ENCODE data around the gene NEDD8. TPM values are rescaled to one million over a fixed set of nuclear protein-coding genes. Genes with fewer than 3 reads are reported as not detected.
"Not testable (repeated sequence)": the region's sequence is repeated elsewhere in the genome, so short reads cannot be mapped to it uniquely, and the experiment has no call there.

Gene NEDD8
- total and polyA plus RNA-seq, 8 donors: 85.4 to 244 (median 166) TPM; not detected in 1

- H3K27ac ChIP-seq: no peak overlapping the region
- DNase-seq: no peak
- H3K27me3 ChIP-seq: no peaks in the 10 kb centered on the region
- no peaks in the 10 kb centered on the region for H3K9me3 ChIP-seq
- peaks cover 4 to 21% (median 19%) of the 10 kb centered on the region in 4 donors for H3K4me1 ChIP-seq
- no peak for TF ChIP-seq POLR2AphosphoS5 (IDR thresholded peaks at IDR 0.05)
- intact Hi-C loops (cut with DNase I; ENCODE audit: low total_unique reads): no loop called here
- H3K36me3 ChIP-seq: peaks cover 0 to 18% (median 13%) of the 10 kb centered on the region in 4 donors
- 86 to 94% (median 90%) methylated on average over 4 of the region's 4 CpGs for WGBS, 5 donors
- H3K4me3 ChIP-seq: no peak overlapping the region
Measured at GRCh38 chr14:24219080-24219479, 13.1 kb downstream of the NEDD8 start.

- 85 to 100% (median 91%) methylated on average over 1 of the region's 1 CpG for WGBS, 5 donors
- H3K27ac ChIP-seq; H3K27me3 ChIP-seq; H3K9me3 ChIP-seq; DNase-seq; H3K4me3 ChIP-seq; intact Hi-C loops (cut with DNase I; ENCODE audit: low total_unique reads): not testable (repeated sequence)
- Histone ChIP-seq H3K4me1 (peaks cover 9 to 38% (median 35%) of the 10 kb centered on the region in 4 donors), H3K36me3 (peaks cover 0 to 18% (median 13%) of the 10 kb centered on the region in 4 donors)
Measured at GRCh38 chr14:24216876-24217275, 15.3 kb downstream of the NEDD8 start.

- WGBS, 5 donors: 82 to 95% (median 85%) methylated on average over 2 of the region's 2 CpGs
- Histone ChIP-seq H3K27ac (peak overlapping the region; percentile 92 to 98 (median 94)), H3K4me1 (peaks cover 9 to 43% (median 38%) of the 10 kb centered on the region in 4 donors), H3K36me3 (peaks cover 2 to 21% (median 15%) of the 10 kb centered on the region in 4 donors), H3K27me3 (no peaks in the 10 kb centered on the region), H3K9me3 (no peaks in the 10 kb centered on the region), H3K4me3 (peak overlapping the region in 3 of 4 donors; percentile 64 to 85 (median 70))
- DNase-seq: no peak
- intact Hi-C loops (cut with DNase I; ENCODE audit: low total_unique reads): no loop called here
- no peak for TF ChIP-seq POLR2A (IDR thresholded peaks at IDR 0.05)
Measured at GRCh38 chr14:24216345-24216699, 15.8 kb downstream of the NEDD8 start.

- H3K36me3 ChIP-seq: peaks cover 7 to 27% (median 21%) of the 10 kb centered on the region in 4 donors
- peak; percentile 86 to 96 for DNase-seq
- peak within 1 kb of the TSS; percentile 64 to 85 (median 71) for H3K4me3 ChIP-seq
- no peaks in the 10 kb centered on the region for H3K9me3 ChIP-seq
- H3K27me3 ChIP-seq: no peaks in the 10 kb centered on the region
- WGBS, 5 donors: 0 to 1% (median 0%) methylated on average over 28 to 40 of the region's 40 CpGs
- H3K27ac ChIP-seq: peak within 1 kb of the TSS; percentile 92 to 98 (median 94)
- TF ChIP-seq EP300 (IDR thresholded peaks at IDR 0.05) (no peak), CTCF (IDR thresholded peaks at IDR 0.05) (peak in 5 of 7 experiments; percentile 26 to 60 (median 56)), POLR2AphosphoS5 (IDR thresholded peaks at IDR 0.05) (peak; percentile 92 to 97 (median 96)), POLR2A (IDR thresholded peaks at IDR 0.05) (peak in 1 of 4 donors; percentile 42)
- intact Hi-C loops (cut with DNase I; ENCODE audit: low total_unique reads): no loop called here
- H3K4me1 ChIP-seq: peaks cover 9 to 49% (median 39%) of the 10 kb centered on the region in 4 donors
Measured at GRCh38 chr14:24215495-24216344, 16.4 kb downstream of the NEDD8 start, which contains the start of gene MDP1. TSS of gene MDP1 (minus strand) at chr14:24216066. CDS start at chr14:24215955, 111 bp downstream.

GRCh38 chr14:24213866-24214662 is 18.1 kb downstream of the NEDD8 start:
- intact Hi-C loops (cut with DNase I; ENCODE audit: low total_unique reads): no loop called here
- WGBS, 5 donors: 87 to 92% (median 90%) methylated on average over 7 of the region's 7 CpGs
- TF ChIP-seq EP300 (IDR thresholded peaks at IDR 0.05): no peak
- no peak for TF ChIP-seq CTCF (IDR thresholded peaks at IDR 0.05)
- TF ChIP-seq POLR2A (IDR thresholded peaks at IDR 0.05): no peak
- no peak for TF ChIP-seq POLR2AphosphoS5 (IDR thresholded peaks at IDR 0.05)
- H3K9me3 ChIP-seq: no peaks in the 10 kb centered on the region
- H3K36me3 ChIP-seq: peaks cover 24 to 43% (median 37%) of the 10 kb centered on the region in 4 donors
- peaks cover 9 to 52% (median 39%) of the 10 kb centered on the region in 4 donors for H3K4me1 ChIP-seq
- peak overlapping the region; percentile 96 to 99 (median 98) for H3K27ac ChIP-seq
- H3K27me3 ChIP-seq: no peaks in the 10 kb centered on the region
- DNase-seq: no peak
- H3K4me3 ChIP-seq: peak overlapping the region; percentile 55 to 84 (median 72)
